Limb (tissue), 2 donors: ENCODE results near the gene ZFC3H1.

Experiments used
- DNase-seq, 2 donors: peaks; one replicate each; pipeline ENCODE4 v3.0.0-alpha.2; 2016; ENCODE audit errors: extremely low spot score in 2 of 2

ZFC3H1 gene

GRCh38 chr12:71636704-71637115 lies 26.9 kb downstream of the ZFC3H1 start:
- DNase-seq = peak in 1 of 2 donors; percentile 73

DNA sequence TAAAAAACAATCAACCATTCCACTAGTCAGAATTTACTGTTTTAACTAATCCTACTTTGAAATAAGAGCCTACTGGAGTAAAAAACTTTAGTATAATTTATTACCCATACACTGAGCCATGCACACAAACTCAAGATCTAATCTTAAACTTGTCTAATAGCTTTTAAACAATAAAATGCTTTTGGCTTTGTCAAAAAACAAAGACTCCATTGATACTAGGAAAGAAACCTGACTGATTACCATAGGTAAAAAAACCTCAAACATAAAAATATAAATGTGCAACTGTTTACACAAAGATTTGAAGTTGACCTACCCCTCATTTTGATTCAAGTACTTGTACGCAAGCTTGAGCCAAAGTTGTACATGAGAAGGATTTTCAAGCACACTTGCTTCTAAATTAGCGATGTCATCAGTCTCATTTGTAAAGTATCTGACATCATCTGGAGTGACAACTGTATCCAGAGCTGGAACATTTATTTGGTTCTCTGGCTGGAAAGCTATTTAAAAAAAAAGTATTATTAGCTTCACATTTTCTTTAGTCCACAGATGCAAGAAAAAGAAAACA lies 36.1 kb downstream of the ZFC3H1 start:
- no peak for DNase-seq

DNA sequence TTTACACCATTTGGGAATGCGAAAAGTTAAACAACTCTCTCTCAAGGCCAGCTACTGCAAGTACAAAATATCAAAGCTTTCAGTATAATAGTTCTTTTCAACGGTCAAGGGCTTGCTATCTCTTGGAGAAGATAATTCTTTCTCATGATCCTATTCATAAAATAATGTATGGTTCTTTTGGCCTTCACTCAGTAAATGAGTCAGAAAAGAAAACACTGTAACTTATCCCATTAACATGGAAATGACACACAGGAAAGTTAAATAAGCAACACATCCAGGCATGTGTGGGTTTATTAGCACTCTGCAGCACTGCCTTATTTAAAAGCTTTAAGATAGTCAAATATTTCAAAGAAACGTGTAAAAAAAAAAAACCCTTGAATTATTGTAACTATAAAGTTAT lies 36.9 kb downstream of the ZFC3H1 start:
- DNase-seq = no peak

GRCh38 chr12:71626098-71626497 lies 37.5 kb downstream of the ZFC3H1 start:
- no peak for DNase-seq

DNA sequence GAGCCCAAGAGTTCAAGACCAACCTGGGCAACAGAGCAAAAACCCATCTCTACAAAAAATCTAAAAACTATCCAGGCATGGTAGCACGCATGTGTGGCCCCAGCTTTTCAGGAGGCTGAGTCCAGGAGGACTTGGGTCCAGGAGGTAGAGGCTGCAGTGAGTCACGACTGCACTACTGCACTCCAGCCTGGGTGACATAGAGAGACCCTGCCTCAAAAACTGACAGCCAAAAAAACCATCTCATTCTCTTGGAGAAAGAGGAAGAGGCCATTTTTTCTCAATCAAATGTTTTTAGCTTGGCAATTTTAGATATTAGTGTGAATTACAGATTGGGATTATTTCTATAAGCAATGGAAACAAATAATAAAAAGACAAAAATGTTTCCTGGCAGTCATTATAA lies 38.2 kb downstream of the ZFC3H1 start:
- no peak for DNase-seq

GRCh38 chr12:71621938-71622337 lies 41.7 kb downstream of the ZFC3H1 start:
- DNase-seq = no peak

GRCh38 chr12:71610031-71610795 lies 53.4 kb downstream of the ZFC3H1 start:
- no peak for DNase-seq

DNA sequence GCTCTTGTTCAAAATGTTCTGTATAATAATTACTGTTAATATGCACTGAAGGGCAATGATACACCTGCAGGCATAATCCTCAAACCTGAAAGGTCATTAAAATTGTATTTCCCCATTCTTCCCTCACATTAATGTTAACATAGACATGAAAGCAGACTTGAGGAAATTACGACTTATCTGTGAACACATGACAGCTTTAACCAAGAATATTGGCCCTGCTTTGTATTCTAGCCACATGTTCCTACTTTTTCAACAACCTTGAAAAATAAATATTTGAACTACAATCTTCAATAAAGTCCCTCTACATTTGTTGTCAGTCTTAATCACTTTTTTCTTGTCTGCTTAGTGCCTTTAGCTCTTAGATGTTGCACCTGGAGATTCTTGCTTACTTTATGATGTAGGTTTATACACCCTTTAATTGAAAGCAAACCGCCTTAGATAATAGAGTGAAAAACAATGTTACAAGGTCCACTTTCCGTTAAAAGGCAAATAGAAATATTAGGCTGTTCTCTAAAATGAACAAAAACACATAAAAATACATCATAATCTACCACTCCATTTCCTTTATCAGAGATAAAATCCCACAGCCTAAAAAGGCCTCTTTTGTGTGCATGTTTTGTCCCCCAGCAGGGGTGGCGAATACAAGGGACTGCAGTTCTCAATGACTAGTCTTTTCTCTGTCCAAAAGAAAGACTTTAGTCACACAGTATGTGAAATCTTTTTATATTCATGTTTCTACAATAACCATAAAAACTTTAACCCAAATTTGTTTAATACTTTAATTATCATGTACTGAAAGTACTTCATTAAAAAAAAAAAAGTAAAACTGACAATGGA lies 55.9 kb downstream of the ZFC3H1 start:
- no peak for DNase-seq

- DNase-seq = no peak
Measured at GRCh38 chr12:71605039-71605438, 58.6 kb downstream of the ZFC3H1 start.

GRCh38 chr12:71602761-71603577 lies 60.7 kb downstream of the ZFC3H1 start:
- no peak for DNase-seq

- no peak for DNase-seq
Measured at GRCh38 chr12:71601546-71601945, 62.1 kb downstream of the ZFC3H1 start.

DNA sequence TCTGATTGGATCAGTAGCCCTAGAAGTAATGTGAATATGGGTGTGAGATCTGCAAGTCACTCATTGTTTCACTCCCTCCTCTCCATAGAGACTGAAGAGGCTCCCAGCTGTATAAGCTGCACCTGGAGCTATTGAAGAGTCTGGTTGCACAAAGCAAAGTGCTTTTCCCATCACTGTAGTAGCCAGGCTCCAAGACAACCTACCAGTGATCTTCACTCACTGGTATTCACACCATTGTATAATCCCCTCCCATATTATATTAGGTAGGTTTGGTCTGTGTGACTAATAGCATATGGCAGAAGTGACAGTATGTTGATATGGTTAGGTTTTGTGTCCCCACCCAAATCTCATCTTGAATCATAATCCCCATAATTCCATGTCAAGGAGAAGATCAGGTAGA lies 64.4 kb downstream of the ZFC3H1 start:
- DNase-seq = no peak

DNA sequence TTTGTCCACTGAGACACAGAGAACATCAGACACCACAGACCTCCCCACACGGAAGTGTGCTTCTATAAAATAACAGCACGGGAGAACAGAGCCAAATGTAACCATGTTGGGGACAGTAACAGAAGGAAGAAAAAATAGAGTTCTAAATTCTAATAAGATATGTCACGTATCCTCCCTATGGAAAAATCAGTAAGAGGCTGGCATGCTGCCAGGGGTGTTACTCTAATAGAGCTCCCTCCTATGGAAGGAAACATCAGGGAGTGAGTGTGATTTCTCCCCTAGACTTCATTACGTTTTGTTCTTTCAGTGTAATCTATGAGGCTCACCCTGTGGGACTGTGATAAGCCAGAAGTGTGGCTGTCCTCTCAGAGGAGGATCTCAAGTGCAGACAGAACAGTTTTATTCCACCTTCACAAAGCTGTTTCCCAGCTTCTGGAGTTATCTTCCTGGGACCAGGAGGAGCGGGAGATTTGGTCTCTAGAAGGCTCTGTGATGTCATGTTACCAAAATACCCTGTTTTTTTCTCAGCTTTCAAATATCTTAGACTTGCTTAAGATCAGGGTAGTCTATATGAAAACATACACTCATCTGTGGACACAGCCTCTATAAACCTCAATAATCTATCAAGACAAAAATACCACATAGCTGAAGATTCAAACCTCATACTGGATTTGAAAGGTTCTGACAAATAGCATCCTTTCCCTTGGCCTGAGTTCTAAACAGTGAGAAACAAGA lies 69.3 kb downstream of the ZFC3H1 start:
- DNase-seq = peak; percentile 7 to 40

DNA sequence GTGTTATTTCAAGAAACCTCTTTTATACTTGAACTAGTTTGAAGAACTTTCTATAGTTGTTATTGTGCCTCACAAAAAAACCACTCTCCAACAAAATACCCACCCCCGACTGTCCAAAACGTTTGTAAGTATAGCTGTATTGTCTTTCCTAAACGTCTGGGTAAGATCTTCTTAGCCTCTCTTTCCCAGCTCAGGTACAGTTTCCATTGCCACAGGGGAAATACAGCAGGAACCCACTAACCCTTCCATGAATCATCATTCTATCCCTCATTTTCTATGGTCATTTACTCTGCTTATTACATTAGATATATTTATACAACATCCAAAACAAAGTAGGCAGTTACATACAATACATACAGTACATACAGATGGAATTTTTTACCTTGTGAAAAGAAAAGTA lies 70.8 kb downstream of the ZFC3H1 start:
- no peak for DNase-seq

DNA sequence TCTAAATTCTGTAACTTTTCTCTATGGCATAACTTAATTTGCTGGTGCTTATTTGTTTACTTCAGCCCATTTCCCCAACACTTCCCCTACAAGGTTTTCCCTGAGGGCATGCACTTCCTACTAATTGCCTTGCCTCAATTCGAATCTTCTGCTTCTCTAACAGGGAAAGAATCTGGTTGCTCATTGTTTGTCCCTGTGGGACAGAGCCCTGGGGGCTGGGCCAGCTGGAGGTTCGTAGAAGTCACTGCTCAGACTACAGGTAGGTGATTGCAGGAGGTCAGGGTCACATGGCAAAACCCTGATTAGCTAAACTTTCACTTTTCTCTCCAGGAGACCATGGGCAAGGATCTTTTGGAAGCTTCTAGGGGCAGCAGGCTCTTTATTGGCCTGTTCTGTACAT lies 72.0 kb downstream of the ZFC3H1 start:
- DNase-seq = no peak

GRCh38 chr12:71589478-71589881 lies 74.2 kb downstream of the ZFC3H1 start:
- no peak for DNase-seq

GRCh38 chr12:71587012-71587411 lies 76.6 kb downstream of the ZFC3H1 start:
- no peak for DNase-seq

GRCh38 chr12:71585218-71585617 lies 78.4 kb downstream of the ZFC3H1 start:
- no peak for DNase-seq

DNA sequence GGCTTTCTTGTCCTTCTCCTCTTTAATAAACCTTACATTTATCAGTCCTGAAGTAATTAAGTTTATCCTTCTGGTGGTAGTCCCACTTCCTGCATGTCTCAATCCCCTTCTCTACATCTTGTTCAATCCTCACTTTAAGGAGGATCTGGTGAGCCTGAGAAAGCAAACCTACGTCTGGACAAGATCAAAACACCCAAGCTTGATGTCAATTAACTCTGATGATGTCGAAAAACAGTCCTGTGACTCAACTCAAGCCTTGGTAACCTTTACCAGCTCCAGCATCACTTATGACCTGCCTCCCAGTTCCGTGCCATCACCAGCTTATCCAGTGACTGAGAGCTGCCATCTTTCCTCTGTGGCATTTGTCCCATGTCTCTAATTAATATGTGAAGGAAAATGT lies 79.3 kb downstream of the ZFC3H1 start:
- DNase-seq = no peak

DNA sequence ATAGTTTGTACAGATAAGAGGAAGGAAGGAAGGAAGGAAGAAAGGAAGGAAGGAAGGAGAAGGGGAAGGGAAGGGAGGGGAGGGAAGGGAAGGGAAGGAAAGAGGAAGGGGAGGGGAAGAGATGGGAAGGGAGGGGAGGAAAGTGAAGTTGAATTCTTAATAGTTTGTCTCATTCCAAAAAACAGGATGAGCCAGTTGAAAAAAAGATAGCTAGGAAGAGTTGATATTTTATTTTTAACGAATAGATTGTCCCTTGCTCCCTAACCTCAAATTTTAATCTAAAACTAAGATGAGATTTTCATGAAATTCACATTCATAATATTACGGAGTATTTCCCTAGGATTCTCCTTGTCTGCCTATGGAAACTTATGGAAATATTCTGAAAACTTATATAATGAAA lies 80.7 kb downstream of the ZFC3H1 start:
- no peak for DNase-seq

DNA sequence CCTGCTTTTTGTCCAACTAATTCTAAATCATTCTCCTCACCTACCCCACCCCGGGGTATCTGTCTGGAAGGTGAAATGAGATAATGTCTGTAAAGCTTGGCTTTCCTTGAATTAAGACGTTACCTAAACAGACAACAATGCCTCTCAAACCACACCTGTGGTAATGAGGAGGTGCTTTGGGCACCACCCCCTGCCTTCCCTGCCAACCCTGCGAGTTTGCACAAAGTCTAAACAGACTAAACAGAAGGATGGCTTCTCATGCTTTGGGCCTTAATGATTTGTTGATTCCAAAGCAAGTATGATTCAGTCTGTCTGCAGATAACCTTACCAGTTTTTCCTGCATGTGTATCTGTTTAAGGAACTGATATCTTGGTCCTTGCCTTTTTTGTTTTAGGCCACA lies 82.4 kb downstream of the ZFC3H1 start:
- DNase-seq = no peak
